GM18508 (cell line): ENCODE measurements around the gene EFCC1.
"Not testable (repeated sequence)": the region's sequence is repeated elsewhere in the genome, so short reads cannot be mapped to it uniquely, and the experiment has no call there.

Source experiments
- ATAC-seq: cut with Tn5 transposase; IDR thresholded peaks from one replicate; pipeline ENCODE4 v1.9.1; 2021; ENCODE audit warnings: moderate number of reproducible peaks; ENCODE audit not compliant: insufficient read depth, unreplicated experiment

Gene EFCC1

DNA sequence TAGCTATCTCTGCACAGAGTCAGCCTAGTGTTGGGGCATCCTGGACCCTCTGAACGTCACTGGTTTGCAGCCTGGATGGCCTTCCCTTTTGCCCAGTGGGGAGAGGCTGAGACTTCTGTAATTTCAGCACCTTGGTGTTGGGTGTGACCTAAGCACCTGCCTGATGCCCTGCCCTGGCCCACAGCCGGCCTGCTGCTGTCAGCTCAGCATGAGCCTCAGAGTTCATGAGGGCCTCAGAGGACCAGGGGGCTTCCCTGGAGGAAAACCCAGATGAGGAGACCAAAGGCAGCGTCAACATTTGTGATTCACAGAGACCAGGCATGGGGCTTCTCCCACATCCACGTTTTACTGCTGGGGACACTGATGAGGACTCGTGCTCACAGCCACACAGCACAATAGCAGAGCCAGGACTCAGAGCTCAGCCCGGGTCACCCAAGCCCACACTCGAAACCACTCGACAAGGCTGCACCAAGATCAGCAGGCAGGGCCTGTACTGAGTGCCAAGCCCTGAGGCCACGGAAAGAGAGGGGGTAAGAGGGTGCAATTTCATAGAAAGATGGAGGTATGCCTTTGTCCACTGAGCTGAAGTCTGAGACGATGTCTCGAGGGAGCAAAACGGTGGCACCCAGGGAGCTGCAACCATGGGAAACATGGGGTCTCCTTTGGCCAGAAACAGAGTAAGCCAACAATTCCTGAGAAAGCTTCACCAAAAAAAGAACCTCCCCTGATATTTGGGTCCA, 49.6 kb downstream of the EFCC1 start:
- no peak for ATAC-seq

DNA sequence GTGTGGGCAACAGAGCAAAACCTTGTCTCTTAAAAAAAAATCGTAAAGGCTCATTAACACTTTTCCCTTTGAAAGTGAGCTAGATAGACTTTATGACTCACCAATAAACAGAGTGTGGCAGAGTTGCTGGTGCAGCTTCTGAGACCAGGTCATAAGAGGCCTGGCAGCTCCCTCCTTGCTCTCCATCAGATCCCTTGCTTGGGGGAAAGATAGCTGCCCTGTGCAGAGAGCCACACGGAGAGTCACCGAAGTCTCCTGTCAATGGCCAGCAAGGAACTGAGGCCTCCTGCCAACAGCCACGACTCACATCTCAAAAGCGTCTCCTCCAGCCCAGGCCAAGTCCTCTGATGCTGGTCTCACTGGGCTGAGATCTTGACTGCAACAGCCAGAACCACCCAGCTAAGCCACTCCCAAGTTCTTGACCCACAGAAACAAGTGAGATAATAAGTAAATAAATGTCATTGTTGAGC, 50.8 kb downstream of the EFCC1 start:
- no peak for ATAC-seq

DNA sequence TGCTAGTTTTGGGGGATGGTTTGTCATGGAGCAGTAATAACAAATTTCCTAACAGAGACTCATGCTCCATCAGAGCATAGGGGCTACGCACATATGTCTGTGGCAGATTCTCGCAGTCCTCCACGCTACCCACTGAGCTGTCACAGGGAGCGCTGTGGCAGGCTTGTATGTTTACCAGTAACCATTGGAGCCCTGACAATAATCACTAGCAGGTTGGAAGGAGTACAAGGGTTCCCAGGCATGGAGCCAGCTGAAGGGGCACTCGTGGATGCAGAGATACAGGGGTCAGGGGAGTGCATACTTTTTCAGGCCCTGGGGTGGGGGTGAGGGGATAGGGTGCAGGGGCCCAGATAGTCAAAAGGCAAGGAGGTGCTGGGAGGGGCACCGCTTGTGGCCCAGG, 51.6 kb downstream of the EFCC1 start:
- ATAC-seq: no peak

DNA sequence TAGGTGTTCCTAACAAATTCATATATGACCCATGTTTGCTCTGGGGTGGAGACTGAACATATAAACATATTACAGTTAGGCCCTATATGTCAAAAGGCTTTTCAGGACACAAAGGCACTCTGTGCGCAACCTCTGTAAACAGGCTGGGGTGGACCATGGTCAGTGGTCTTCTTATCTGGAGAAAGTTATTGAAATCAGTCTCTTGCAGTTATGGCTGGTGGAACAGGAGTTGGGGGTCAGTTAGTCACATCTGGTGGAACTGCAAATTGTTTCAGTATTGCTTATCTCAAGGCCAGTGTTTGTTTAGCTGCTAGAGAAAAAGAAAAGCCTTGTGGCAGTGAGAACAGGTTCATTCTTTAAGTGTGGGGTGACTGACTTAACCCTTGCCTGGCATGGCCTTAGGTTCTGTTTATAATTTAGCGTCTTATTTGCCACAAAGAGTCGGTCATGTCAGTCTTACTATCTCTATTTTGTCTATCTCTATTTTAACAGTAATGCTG, 53.6 kb downstream of the EFCC1 start:
- no peak for ATAC-seq

DNA sequence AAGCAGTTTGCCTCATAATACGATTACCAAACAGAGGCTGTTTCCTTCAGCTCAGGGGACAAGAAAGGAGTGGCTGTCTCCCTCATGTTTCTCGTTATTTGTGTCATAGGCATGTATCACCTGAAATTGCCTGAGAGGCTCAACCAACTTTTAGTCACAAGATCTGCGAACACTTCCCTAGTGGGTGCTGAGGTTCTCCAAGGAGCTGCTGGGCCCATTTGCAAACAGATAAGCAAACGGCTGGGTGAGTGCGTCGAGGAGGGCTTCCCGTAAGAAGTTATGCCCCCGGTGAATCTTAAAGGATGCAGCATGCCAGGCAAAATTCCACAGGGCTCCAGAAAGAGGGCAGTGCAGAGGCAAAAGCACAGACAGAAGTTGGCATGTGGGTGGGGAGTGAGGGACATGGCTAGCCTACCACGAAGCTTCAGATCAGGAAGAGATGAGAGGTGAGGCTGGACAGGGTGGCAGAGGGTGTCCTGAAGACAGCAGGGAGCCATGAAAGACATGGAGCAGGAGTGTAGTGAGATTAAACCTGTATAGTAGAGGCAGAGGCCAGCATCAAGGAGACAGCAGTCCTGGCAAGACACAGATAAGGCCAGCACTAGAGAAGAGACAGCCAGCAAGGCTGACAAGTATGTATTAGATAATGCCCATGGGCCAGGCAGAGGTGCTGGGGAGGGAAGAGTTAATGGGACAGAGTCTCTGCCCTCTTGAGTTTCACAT, 55.5 kb downstream of the EFCC1 start:
- ATAC-seq: no peak

DNA sequence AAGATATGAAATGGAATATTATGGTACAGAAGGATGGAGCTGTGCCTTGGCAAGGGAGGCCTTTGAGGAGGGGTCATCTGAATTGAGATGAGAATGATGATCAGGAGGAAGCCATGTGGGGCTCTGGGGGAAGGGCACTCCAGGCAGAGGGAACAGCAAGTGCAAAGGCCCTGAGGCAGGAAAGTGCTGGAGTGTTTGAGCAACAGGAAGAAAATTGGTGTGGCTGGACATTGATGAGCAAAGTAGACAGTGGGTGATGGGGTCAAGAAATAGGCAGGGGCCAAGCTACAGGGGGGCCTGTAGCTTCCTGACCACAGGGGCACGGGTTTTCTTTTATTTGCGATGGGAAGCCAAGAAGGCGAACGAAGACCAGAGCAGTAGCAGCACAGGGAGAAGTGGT, 56.1 kb downstream of the EFCC1 start:
- ATAC-seq: no peak

DNA sequence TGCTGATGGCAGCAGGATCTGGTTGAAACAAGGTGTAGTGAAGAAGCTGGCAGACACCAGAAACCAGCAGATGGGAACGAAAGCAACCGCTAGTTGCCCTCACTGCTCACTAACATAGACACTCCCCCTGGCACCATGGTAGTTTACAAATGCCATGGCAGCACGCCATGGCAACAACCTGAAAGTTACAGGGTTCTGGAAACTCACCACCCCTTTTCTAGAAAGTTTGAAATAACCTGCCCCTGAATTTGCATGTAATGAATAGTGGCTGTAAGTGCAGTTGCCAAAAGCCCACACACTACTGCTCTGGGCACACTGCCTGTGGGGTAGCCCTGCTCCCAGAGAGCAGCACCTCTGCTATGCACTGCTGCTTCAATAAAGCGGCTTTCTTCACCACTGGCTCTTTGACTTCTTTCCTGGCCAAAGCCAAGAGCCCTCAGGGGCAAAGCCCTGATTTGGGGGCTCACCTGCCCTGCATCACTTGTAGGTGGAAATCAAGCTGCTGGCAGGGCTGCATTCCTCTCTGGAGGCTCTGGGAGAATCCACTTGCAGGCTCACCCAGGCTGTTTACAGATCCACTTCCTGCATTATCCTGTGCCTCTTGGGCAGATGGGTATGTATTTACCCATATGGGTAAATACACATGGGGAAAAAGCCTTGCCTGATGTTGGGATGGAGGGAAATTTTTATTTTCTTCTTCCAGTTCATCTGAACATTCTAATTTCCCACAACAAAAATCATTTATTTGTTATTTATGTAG, 57.5 kb downstream of the EFCC1 start:
- ATAC-seq: no peak

DNA sequence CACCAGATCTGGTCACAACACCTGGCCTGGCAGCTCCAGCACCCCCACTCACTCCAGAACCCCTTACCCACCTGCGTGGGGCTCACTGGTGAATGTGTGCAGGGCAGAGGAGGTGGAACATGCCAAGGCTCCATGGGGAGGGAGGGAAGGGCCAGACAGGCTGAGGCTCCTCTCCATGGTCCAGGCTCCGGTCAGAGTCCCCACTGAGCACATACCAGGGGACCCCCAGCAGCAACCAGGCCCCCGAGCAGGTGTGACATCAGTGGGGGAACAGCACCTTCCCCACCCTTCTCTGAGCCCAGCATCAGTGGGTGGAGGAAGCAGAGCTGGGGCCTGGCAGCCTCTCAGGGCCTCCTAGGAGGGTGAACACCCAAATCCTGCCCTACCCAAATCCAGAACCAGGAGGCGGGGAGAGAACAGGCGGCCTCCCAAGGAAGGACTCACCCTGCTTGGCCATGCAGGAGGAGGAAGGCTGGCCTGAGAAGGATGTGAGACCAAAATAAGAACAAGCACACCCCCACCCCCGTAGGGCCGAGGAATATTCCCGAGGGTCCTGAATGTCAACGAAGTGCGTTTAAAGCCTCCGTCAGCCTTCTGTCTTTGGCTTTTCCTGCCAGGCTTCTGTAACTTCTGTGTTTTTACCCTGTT, 58.3 kb downstream of the EFCC1 start:
- no peak for ATAC-seq

DNA sequence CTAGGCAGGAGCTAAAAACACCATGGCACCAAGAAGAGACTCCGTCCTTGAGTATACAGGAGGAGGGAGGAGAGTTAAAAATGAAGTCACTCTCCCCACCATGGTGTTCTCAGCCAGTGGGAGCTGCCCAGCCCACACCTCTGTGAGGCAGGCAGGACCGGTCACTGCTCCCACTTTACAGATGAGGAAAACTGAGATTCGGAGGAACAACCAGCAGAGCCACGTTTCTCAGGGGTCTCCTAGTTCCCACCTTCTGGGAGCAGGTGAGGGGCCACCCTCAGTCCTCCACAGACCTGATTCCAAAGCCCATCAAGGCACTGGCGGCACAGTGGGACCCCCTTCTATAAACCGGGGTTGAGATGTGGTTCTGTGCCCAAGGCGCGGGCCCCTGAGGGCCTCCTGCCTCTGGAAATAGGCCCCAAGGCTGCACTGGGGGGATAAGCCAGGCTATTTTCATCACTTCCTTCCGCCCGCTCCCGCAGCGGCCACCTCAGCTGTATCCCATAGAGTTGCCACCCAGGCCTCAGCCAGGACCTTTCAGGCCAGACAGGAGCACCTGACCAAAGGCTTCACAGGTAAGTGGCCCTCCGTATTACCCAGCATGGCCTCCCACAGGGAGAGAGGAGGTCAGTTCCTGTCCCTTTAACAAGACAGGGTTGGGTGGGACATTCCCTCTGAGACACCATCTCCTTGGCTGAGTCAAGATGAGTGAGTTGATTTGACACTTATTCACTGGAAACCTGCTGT, 59.3 kb downstream of the EFCC1 start, which contains the start of gene GP9:
TSS of gene GP9 (plus strand) at position 504 of the 747 bp plus-strand sequence. CDS start 961 bp downstream, outside the sequence.
- no peak for ATAC-seq

DNA sequence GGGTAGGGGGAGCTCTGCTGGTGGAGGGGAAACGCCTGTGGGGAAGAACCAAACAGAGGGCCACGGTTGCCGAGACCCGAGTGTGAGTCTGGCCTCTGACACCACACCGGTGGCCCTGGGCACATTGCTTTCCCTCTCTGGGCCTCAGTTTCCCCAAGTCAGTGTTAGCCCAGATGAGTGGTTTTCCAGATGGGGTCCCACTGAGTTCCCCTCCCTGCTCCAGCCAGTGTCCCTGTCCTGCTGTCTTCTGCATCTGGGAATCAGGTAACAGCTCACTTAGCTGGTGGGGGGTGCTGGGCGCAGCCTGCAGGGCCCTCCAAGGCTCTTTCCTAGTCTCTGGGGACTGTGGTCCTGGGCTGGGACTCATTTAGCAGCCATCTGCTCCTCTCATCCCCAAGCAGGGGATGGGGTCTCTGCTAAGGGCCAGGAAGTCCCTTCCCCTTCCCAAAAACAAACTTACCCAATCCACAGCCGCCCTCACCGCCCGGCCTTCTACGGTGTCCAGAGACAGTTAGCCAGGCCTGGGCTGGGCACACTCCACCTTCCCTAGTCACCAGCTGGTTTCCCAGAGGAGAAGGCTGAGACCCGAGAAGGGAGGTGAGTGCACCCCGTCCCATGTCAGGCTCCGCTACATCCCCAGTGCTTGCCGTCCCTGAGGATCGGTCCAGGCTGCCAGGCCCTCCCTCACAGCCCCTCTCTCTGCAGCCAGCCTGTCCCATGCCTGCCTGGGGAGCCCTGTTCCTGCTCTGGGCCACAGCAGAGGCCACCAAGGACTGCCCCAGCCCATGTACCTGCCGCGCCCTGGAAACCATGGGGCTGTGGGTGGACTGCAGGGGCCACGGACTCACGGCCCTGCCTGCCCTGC, 60.2 kb downstream of the EFCC1 start:
- no peak for ATAC-seq

DNA sequence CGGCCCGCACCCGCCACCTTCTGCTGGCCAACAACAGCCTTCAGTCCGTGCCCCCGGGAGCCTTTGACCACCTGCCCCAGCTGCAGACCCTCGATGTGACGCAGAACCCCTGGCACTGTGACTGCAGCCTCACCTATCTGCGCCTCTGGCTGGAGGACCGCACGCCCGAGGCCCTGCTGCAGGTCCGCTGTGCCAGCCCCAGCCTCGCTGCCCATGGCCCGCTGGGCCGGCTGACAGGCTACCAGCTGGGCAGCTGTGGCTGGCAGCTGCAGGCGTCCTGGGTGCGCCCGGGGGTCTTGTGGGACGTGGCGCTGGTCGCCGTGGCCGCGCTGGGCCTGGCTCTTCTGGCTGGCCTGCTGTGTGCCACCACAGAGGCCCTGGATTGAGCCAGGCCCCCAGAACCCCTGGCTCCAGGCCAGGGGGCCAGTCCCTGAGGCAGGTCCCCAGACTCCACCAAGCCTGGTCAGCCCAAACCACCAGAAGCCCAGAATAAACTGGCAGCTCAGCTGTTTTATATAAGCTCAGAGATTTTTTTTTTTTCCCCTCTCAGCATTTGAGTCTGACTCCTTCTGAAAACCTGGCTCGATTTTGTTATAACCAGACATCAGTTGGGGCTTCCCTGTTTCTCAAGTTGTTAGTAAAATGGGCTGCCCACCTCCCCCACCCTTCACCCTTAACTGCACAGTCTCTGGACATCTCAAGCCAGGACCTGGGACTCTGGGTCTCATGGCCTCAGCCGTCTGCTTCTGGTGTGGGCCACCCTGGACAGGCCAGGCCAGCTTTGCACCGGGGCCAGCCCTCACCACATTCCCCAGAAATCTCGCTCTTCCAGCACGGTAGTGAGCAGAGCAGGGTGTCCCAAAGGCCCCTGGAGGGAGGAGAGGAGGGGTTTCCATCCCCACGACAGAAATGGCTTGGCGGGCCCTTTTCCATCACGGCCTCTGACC, 61.1 kb downstream of the EFCC1 start:
- ATAC-seq: no peak

DNA sequence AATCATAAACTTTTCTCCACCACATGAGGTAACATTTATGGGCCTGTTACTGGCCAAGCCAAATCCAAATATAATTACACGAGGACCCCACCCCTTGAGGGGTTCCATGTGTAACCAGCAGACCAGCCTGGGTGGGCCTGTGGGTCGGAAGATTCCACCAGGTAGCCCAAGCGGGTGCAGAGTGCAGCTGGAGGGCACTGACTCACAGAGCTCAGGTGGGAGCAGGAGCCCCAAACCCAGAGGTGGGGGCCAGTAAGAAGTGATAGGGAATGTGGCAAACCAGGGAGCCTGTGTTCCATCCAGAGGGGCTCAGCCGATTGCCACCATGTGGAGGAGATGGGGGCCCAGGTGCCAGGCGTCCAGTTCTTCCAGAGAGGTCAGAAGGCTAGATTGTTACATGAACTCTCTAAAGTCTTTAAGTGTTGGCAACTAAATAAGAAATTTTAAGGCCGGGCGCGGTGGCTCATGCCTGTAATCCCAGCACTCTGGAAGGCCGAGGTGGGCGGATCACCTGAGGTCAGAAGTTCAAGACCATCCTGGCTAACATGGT, 62.1 kb downstream of the EFCC1 start:
- ATAC-seq: no peak

DNA sequence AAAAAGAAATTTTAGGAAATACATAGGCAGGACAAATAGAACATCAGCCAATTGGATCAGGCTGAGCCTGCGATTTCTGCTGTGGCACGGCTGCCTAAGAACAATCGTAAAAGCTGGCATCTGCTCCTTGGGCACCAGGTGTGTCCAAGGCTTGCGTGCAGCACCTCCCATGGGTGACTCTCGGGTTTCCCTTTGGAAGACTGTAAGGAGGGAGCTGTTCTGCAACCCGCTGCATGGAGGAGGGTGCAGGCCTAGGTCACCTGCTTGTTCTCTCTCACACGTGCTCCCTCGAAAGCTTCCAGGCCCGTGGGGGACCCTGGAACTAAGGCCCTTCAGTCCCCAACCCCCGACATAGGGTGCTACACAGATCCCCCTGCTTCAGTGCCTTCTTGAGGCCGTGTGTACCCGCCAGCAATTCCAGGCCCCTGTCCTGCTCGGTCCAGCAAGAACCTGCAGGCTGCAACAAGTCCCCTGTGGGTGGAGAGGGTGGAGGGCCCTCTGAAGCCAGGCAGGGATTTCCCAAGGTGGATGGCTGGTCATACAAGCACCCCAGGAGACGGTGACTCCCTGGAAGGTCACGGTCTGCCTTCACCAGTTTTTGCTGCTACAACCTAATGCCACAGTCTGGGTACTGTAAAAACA, 62.9 kb downstream of the EFCC1 start:
- ATAC-seq: no peak

DNA sequence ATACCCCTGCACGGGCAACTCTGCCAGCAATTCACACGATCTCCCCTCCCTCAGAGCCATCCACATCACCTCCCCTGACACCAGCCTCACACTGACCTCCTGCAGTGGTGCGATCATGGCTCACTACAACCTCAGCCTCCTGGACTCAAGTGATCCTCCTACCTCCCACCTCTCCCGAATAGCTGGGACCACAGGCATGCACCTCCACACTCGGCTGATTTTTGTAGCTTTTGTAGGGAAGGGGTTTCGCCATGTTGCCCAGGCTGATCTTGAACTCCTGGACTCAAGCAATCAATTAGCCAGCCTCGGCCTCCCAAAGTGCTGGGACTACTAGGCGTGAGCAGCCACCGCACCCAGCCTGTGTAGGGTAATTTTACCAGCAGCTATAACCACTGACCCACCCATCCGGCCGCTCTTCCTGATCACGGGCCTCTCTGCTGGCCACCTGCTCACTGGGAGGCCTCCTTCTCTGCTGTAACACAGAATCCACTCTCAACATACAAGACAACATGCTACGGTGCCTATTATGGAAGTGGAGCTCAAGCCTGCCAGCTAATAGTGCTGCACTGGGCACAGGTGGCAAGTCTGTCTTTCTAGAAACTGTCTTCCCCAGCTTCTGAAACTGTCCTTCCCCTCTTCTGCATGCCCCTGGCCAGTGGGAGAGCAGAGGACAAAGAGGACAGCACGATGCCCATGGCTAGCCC, 64.1 kb downstream of the EFCC1 start:
- no peak for ATAC-seq

DNA sequence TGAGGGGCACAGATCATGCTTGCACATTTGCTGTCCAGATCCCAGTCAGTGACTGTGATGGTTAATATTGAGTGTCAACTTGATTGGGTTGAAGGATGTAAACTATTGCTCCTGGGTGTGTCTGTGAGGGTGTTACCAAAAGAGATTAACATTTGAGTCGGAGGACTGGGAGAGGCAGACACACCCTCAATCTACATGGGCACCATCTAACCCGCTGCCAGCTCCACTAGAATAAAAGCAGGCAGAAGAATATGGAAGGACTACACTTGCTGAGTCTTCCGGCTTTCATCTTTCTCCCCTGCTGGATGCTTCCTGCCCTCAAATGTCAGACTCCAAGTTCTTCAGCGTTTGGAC, 64.6 kb downstream of the EFCC1 start:
- no peak for ATAC-seq

DNA sequence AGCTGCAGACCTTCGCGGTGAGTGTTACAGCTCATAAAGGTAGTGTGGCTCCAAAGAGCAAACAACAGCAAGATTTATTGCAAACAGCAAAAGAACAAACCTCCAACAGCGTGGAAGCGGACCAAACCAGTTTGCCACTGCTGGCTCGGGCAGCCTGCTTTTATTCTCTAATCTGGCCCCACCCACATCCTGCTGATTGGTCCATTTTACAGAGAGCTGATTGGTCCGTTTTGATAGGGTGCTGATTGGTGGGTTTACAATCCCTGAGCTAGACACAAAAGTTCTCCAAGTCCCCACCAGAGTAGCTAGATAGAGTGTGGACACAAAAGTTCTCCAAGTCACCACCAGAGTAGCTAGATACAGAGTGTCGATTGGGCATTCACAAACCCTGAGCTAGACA, 66.6 kb downstream of the EFCC1 start:
- not testable (repeated sequence) for ATAC-seq
